GM19438 (cell line): ENCODE measurements around the gene SLC38A6.

Experiments used
- ATAC-seq: cut with Tn5 transposase; IDR thresholded peaks from one replicate; pipeline ENCODE4 v1.9.1; 2021; ENCODE audit warnings: low read depth; ENCODE audit not compliant: unreplicated experiment

The SLC38A6 gene

DNA sequence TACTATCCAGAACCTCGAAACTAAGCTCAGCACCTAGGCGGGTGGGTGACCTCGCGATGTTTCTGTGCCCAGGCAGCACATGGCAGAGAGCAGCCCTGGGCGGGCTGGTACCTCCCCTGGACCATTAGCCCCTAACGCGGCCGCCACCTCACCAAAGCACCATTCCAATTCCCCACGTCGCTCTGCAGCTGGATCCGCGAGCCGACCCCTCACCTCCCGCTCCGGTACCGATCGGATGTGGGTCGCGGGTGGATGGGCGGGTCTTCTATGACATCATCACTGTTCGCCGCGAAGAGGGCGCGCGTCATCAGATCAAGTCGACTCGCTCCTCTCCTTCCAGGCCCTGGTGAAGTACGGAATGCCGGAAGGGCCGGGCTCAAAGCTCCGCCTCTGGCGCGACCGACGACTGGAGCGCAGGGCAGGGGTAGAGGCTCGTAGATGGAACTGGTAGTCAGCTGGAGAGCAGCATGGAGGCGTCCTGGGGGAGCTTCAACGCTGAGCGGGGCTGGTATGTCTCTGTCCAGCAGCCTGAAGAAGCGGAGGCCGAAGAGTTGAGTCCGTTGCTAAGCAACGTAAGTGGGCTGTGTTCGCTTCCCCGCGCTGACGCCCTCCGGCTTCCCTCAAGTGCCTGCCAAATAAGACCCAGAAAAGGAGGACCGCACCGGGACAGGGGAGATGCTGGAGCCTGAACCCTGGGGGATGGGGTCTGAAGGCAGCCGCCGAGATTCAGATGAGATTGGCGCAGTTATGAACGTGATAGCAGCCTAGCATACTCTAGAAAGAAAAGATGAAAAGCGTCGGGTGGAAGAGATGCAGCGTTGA lies at the start of gene SLC38A6, which contains the start of gene TRMT5:
TSS of gene SLC38A6 (plus strand) at position 435 of the 822 bp plus-strand sequence. CDS start at position 468, 33 bp downstream.
TSS of gene TRMT5 (minus strand) at position 269 of the 822 bp plus-strand sequence. CDS start at position 163, 106 bp downstream.
- peak; percentile 91 for ATAC-seq

GRCh38 chr14:60933920-60934655 lies 47.0 kb upstream of the SLC38A6 start:
- no peak for ATAC-seq

- no peak for ATAC-seq
These were observed 45.7 kb upstream of the SLC38A6 start for GRCh38 chr14:60935319-60935718.

DNA sequence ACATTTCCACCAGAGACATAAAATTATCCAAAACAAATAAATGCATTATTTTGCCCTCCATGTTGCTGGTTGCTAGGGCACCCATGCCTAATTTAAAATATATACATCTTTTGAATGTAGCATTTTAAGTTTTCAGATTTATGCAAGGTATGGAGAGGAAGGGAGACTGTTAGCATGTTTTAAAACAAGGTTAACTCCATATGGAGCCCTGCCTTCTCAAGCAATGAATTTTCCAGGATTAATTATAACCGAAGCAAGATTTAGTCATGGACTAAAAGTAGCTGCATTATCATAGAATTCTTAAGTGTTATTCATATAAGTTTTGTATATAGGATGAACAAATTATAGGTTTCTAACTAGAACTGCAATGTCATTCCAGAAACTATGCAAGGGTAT lies 37.4 kb upstream of the SLC38A6 start:
- no peak for ATAC-seq

DNA sequence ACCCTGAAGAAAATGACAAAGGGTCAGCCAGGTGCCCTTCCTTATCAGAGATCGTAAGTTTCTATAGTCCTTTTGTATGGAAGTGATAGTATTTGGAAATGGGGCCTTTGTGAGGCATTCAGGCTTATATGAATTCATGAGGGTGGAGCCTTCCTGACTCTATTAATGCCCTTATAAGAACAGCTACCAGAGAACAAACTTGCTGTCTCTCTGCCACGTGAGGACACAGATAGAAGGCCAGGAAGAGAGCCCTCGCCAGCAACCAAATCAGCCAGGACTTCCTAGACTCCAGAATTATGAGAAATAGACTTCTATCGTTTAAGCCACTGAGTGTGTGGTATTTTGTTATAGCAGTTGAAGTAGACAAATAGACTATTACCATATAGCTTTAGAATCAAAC lies 36.8 kb upstream of the SLC38A6 start:
- no peak for ATAC-seq

- no peak for ATAC-seq
These were observed 35.1 kb upstream of the SLC38A6 start for GRCh38 chr14:60945984-60946383.

- ATAC-seq, result no peak
These were observed 34.3 kb upstream of the SLC38A6 start for GRCh38 chr14:60946773-60947172.

DNA sequence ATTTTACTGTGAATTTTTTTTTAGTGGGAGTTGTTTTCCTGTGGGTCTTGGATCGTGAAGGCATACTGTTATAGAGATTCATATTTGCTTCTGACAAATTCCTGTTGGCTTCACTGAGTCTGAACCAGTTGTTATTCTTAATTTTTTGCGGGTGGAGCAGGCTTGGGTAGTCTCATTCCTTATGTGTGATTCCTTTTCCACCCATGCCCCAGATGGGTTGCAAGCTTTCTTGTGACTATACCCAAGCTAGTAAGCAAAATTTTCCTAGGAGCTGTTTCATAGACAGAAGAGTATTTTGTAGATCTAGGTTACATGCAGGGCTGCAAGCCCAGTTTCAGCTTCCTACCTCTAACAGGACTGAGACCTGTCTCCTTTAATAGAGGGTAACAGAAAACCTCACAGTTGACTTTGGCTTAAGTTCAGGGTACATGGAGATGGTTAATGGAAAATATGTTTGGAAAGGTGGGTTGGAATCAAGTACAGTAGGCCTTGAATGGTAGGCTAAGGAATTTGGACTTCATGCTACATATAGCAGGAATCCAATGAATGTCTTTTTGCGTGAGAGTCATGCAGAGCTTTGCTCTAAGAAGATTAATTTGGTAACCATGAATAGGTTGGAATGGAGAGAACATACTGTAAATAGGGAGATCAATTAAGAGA lies 29.1 kb upstream of the SLC38A6 start:
- ATAC-seq, result no peak

DNA sequence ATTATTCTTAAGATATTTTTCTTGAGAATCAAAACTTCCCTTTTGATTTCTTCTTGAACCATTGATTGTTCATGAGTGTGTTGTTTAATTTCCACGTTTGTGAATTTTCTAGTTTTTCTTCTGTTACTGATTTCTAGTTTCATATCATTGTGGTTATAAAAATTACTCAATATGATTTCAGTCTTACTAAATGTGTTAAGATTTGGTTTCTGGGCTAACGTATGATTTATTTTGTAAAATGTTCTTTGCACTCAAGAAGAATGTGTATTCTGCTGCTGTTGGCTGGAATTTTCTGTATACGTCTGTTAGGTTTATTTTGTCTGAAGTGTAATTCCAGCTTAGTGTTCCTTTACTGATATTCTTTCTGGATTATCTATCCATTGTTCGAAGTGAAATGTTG lies 24.8 kb upstream of the SLC38A6 start:
- ATAC-seq, result no peak

GRCh38 chr14:60956632-60957031 lies 24.4 kb upstream of the SLC38A6 start:
- no peak for ATAC-seq

DNA sequence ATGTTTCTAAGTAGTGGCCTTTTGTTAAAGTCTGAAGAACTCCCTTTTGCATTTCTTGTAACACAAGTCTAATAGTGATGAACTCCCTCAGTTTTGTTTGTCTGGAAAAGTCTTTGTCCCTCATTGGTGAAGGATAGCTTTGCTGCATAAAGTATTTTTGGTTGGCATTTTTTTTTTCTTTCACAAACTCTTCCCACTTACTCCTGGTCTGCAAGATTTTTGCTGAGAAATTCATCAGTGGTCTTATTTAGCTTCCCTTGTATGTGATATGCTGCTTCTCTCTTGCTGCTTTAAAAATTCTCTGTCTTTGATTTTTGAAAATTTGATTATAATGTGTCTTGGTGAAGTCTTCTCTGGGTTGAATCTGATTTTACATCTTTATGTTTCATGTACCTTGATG lies 22.9 kb upstream of the SLC38A6 start:
- no peak for ATAC-seq

- ATAC-seq, result no peak
These were observed 17.3 kb upstream of the SLC38A6 start for GRCh38 chr14:60963761-60964160.

DNA sequence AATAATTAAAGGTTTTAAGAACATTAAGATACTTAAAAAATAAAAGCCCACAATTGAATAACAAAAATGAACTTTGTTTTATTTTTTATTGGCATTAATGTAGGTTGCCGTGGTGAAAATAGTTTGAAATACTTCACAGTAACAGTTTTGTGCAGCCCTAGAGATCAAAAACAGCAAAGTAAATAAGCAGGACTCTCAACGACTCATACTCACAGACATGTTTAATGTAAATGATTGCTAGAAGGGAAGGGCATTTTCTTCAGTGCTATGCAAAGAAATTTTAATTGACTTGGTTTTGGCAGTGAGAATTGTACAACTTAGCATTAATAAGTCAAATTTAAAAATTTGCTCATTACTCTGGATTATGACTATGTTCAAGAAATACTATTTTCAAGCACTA lies 16.1 kb upstream of the SLC38A6 start:
- no peak for ATAC-seq

DNA sequence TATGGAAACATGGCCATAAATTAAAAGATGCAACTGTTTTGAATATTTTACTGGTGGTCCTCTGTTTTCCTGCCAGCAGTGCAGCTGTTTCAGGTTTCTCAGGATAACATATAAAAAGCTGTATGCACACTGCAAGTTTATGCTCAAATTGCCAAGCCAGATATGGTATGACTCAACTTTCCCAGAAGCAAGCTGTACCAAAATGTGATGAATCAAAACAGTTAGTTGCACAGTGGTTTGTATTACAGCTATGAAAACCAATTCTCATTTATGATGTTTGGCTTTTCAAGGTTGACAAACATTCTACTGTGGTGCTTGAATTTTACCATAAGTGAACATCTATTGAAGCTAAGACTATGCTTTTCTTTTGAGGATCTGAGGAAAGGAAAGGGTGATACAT lies 15.6 kb upstream of the SLC38A6 start:
- no peak for ATAC-seq

GRCh38 chr14:60968099-60968498 lies 12.9 kb upstream of the SLC38A6 start:
- no peak for ATAC-seq

- ATAC-seq, result no peak
These were observed 12.4 kb upstream of the SLC38A6 start for GRCh38 chr14:60968671-60969070.

GRCh38 chr14:60970146-60970545 lies 10.9 kb upstream of the SLC38A6 start:
- ATAC-seq, result no peak

GRCh38 chr14:60971271-60971670 lies 9.8 kb upstream of the SLC38A6 start:
- ATAC-seq, result no peak

DNA sequence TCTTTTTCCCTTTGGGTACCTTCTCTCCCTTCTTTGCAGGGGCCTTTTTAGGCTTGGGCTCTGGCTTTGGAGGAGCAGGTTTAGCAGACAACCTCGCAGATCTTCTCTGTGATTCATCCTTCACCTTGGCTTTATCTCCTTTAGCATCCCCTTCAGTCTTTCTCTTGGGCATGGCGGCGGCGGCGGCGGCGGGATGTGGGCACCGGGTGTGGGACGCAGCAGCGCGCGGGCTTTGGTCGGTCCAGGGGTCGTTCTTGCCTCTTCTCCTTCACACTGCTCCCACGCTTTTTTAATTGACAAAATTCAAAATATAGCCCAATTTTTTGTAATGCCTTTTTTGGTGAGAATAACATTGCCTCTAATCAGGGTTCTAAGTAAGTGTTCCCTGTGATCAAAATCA lies 8.8 kb upstream of the SLC38A6 start:
- no peak for ATAC-seq

DNA sequence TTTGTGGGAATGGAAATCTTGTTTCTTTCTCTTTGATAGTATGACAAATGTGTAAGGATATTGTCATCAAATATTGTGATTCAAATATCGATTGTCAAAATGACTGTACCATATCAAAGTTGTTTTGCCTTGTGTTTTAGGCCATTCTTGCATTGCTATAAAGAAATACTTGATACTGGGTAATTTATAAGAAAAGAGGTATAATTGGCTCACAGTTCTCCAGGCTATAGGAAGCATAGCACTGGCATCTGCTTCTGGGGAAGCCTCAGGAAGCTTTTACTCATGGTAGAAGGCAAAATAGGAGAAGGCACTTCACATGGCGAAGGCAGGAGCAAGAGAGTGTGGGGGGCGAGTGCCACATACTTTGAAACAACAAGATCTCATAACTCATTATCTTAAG lies 8.0 kb upstream of the SLC38A6 start:
- no peak for ATAC-seq

- ATAC-seq, result no peak
These were observed 6.9 kb upstream of the SLC38A6 start for GRCh38 chr14:60974090-60974651.
